COLO829 (cell line): ENCODE results near the gene IGFL1.
"Not testable (repeated sequence)": the region's sequence is repeated elsewhere in the genome, so short reads cannot be mapped to it uniquely, and the experiment has no call there.

Experiments
- DNase-seq: peaks from one replicate; pipeline ENCODE4 v3.0.0; 2012; ENCODE audit warnings: low spot score

IGFL1 gene

GRCh38 chr19:46271481-46272197 is 42.1 kb downstream of the IGFL1 start:
- no peak for DNase-seq

DNA sequence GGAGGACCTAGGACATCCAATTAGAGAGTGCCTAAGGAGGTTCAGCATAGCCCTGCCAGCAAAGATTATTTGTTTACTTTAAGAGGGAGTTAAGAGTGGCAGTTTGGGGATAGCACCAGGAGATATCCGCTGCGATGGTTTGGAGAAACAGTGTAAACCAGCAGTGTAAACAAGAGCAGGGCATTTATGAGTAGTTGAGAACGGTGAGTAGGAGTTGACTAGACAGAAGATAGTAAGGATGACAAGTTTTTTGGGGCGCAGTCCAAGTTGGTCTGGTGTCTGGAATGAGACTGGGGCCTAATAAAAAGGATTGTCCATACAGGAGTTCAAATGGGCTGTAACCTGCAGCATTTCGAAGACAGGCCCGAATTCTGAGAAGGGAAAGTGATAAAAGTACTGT is 44.4 kb downstream of the IGFL1 start:
- not testable (repeated sequence) for DNase-seq

GRCh38 chr19:46279177-46279576 is 49.6 kb downstream of the IGFL1 start:
- DNase-seq: no peak
